ENCODE measurements around the gene CP.
A peak's percentile ranks its signal among the peaks of the same experiment; 100 is the strongest.
"Not testable (repeated sequence)": the region's sequence is repeated elsewhere in the genome, so short reads cannot be mapped to it uniquely, and the experiment has no call there.

CP gene

DNA sequence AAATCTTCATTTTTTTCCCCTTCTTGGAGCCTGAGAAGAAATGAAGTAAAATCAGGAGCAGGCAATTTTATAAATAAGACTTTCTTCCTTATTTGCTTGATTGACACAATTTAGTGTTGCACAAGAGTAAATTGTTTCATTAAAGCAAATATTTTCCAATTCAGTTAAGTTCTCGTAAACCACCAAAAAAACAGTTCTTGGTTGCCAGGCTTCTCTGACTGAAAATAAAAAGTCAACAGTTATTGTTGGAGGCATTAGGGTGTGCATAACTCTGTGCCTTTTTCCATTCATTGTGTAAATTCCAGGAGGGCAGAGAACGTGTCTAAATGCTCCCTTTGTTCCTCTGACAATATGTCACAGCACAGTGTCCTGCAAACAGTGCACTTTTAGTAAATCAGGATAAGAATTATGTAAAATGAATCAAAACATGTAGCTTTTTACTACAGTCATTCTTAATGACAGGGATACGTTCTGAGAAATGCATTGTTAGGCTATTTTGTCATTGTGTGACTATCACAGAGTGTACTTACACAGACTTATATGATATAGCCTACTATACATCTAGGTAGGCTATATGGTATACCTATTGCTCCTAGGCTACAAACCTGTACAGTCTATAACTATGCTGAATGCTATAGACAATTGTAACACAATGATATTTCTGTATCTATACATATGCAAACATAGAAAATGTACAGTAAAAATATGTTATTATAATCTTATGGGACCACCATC lies at the start of gene CP:
Gene CP (minus strand): TSS at position 47 of the 735 bp plus-strand sequence. CDS start 37 bp downstream, at position 10.
- no peak for DNase-seq

GRCh38 chr3:149270180-149270579 lies 48.6 kb upstream of the CP start:
- DNase-seq: no peak

DNA sequence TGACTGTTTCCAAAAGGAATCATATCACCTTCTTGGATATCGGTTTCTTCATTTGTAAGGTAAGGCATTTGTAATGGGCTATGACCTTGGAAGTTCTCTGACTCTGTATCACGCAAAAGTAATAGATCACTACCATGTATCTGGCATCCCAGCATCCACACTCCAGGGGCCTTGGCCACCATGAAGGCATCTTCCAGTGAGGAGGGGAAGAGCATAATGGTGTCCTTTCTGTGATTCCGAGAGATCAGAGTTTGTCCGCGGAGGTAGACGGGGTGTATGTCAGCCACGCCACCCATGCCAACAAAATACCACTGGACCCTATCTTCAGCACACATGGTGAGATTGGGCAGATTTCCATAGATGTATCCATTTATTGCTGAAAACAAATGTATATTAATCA lies 48.1 kb upstream of the CP start:
- no peak for DNase-seq

DNA sequence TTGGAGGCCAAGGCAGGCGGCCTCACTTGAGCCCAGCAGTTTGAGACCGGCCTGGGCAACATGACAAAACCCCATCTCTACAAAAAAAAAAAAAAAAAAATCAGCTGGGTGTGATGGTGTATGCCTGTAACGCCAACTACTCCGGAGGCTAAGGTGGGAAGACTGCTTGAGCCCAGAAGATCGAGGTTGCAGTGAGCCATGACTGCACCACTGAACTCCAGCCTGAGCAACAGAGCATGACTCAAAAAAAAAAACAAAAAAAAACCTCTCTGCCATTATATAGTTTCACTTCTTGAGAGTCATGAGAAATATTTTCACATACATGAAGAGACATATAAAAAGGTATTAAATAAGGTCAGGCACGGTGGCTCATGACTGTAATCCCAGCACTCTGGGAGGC lies 45.9 kb upstream of the CP start:
- no peak for DNase-seq

GRCh38 chr3:149266736-149267135 lies 45.1 kb upstream of the CP start:
- DNase-seq: no peak

GRCh38 chr3:149263856-149264255 lies 42.2 kb upstream of the CP start:
- DNase-seq: no peak

- no peak for DNase-seq
Observed at GRCh38 chr3:149258714-149259113, 37.1 kb upstream of the CP start.

GRCh38 chr3:149258298-149258697 lies 36.7 kb upstream of the CP start:
- no peak for DNase-seq

DNA sequence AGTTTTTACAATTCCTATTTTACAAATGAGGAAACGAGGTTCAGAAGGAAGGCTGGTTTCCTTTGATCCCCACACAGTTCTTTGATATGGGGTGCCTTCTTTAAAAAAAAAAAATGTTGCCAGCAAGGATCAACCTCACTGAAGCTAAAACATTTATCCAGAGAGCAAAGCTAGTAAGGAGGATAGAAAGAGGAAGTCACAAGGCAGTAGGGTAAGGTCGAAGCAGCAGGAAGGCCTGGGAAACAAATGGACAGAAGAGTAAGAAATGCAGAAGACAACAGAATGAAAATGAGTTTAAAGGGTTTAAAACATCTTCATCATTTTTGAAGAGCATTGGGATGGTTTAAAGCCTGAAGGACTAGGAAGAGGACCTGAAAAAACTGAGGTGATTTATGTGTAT lies 30.6 kb upstream of the CP start:
- no peak for DNase-seq

DNA sequence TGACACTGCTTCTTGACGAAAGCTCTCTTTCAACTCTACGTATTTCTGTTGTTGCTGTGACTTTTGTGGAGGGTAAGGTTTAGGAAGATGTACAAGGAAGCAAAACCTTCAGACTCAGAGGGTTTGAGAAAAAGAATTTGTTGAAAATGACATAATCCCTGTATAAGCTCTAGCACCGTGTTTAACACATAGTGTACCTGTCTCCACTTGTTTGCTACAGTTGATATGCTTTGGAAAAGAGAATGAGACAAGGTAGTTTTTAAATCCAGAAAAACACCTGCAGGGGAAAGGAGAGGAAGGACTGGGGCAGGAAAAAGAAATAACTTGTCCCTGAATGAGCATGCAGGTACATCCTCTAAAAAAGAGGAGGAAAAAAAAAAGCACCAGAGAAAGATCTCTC lies 29.6 kb upstream of the CP start:
- DNase-seq: no peak

GRCh38 chr3:149247929-149248691 lies 26.5 kb upstream of the CP start:
- DNase-seq: peak; percentile 48

DNA sequence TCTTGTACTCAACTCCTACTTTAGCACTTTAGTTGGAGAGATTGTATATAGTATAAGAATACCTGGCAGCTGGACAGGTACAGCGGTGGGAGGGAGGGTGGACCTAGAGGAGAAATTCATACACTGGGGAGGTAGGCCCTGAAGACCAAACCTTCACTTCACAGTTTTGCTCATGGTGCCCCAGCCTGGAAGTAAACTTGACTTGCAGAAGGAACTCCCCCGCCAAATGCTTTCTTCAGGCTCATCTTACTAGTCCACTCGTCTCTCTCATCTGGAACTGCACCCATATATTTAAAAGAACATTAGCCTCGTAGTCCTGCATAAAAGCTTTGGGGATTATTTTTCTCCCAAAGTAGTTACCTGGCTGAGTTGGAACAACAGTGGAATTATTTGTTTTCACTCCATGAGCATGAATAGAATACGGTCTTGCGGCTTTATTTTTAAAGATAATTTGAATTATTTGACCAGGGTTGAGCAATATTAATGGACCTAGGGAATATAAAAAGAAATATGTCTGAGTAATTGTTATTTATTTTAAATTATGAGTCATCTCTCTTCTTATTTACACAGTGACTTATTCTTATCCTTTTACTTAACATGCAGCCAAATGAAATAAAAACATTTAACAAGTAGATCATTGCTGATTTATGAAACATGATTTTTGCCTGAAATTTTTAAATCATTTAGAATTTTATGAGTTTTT lies 25.5 kb upstream of the CP start:
- no peak for DNase-seq

DNA sequence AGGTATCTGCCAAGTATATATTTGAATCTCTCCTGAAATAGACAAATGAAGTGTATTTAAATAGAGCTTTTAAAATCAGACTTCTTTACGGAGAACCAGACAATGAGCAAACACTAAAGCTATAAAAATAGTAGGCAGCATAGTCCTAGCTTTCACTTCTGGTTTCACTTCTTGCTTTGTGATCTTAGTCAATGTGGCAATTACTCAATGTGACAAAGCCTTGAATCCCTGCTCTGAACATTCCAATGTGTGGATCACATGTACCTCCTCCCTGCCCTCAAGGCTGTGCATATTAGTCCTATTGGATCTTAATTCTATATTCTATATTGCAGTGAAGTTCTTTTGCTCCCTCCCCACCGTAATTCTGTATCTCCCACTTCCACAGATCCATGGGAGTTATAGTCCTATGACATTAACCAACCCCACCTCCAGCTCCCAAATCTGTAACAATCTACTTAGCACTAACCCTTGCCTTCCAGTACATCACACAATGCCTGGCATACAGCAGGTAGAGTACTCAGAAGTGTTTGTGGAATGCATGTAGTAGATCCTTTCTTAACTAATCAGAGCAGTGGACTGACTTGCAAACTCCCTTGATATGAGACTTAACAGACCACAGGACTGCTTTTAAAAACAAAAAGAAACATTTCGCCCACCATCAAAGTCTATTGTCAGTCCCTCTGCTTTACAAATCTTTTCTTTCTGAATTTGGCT lies 24.3 kb upstream of the CP start:
- DNase-seq: no peak

DNA sequence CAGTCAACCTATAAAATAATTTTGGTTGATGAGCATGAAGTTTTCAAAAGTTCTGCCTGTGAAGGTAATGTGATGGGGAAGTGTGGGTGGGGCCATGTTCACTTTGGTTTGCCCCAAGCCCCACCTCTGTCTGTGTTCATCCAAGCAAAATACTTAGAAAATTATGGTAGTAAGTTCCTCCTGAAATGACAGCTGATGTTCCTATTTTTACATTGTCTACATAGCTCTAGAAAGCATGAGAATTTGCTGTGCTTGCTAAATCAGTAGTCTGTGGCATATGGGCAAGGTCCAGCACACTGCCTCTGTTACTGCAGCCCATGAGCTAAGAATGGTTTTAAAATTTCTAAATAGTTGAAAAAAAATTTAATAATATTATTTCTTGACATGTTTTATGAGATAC lies 21.9 kb upstream of the CP start:
- DNase-seq: no peak

DNA sequence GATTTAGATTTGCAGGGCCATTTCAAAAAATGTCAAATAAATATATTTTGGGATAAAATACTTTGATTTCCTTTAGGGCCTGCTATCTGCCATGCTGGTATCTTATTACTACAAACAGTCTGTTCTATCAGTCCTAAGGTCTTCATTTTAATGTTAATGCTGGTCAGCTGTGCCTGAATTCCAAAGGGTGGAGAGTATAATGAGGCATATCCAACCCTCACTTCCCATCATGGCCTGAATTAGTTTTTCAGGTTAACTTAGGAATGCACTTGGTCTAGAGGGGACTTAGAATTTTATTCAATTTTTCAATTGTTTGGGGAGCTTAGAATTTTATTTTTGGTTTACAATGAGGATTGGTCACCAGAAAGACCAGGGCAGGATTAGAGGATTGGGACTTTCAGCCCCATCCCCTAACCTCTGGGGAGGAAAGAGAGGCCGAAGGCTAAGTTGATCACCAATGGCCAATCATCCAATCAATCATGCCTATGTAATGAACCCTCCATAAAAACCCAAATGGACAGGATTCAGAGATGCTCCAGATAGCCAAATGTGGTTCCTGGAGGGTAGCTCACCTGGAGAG lies 17.8 kb upstream of the CP start:
- no peak for DNase-seq

DNA sequence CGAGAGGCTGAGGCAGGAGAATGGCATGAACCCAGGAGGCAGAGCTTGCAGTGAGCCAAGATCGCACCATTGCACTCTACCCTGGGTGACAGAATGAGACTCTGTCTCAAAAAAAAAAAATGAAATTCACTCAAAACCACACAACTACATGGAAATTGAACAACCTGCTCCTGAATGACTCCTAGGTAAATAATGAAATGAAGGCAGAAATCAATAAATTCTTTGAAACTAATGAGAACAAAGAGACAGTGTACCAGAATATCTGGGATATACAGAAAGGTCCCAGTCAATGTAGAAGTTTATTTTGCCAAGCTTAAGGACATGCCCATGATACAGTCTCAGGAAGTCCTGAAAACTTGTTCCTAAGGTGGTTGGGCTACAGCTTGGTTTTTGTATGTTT lies 16.6 kb upstream of the CP start:
- not testable (repeated sequence) for DNase-seq

- no peak for DNase-seq
Observed at GRCh38 chr3:149235599-149236424, 14.2 kb upstream of the CP start.

DNA sequence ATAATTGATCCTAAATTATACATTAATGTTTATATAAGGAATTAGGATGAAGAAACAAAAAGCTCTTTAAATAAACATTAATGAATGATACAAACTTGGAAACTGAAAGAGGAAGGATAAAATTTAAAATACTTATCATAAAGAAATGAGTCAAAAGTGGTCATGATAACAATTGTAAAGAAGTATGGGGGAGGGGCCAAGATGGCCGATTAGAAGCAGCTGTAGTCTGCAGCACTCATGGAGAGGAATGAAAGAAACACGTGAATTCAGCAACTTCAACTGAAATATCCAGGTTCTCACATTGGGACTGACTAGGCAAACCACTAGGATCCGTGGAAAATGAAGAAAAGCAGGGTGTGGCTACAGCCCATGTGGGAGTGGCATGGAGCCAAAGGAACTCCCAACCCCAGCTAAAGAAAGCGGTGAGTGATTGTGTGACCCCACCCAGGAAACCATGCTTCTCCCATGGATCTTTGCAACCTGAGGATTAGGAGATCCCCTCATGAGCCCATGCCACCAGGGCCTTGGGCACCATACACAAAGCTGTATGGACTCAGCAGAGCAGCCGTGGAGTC lies 13.1 kb upstream of the CP start:
- DNase-seq: no peak

GRCh38 chr3:149233323-149233722 lies 11.7 kb upstream of the CP start:
- no peak for DNase-seq

DNA sequence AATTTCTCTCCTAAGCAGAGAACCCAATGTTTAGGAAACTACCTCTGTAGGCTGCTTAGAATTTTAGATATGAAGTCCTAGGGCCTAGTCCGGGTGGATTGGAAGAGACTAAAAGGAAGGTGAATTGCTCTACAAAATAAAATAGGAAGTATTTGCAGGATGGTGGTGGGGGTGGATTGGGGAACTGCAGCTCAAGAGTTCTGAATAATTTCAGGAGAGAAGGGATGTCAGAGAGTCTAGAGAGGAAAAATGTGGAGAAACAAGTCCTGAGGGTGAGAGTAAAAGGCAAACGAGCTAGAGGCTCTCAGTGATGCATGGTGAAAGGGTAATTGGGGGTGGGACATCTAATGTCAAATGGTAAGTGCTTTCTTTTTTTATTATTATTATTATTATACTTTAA lies 10.2 kb upstream of the CP start:
- DNase-seq: no peak

DNA sequence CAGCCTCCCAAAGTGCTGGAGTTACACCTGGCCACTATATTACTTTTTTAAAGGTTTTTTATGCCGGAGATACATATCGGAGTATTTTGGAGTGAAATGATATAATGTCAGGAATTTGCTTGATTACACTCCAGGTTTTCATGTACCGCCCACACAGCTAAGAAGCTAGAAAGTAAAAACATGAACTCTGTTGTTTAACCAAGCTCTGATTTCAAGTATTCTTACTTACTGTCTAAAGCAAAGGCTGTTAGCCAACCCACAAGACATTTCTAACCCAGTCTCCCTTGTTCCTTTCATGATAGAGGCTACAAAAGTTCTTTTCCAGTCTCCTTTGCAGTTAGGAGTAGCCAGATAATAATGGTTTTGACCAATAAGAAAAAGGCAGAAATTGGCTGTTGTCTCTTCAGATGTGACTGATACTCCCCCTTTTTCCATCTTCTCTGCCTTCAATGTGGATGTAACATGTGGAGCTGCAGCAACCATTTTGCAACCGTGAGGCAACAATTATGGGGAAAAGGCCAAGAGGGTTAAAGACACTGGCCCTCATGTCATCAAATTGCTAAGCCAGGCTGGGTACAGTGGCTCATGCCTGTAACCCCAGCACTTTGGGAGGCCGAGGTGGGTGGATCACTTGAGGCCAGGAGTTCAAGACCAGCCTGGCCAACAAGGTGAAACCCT lies 6.1 kb upstream of the CP start:
- DNase-seq: no peak
